ENCODE results near the gene RPL23.

Gene RPL23

GRCh38 chr17:38853292-38854219 lies at the start of gene RPL23:
RPL23 (minus strand) TSS chr17:38853721; CDS start chr17:38853710, 11 bp downstream.
- peak; percentile 95 for DNase-seq

- no peak for DNase-seq
Observed at GRCh38 chr17:38900978-38901656, 47.6 kb upstream of the RPL23 start.

GRCh38 chr17:38899421-38899820 lies 45.9 kb upstream of the RPL23 start:
- no peak for DNase-seq

- DNase-seq = peak; percentile 90
Observed at GRCh38 chr17:38898812-38899348, 45.4 kb upstream of the RPL23 start.

GRCh38 chr17:38898291-38898679 lies 44.8 kb upstream of the RPL23 start:
- DNase-seq = no peak

- no peak for DNase-seq
Observed at GRCh38 chr17:38897671-38898290, 44.3 kb upstream of the RPL23 start.

- no peak for DNase-seq
Observed at GRCh38 chr17:38897176-38897575, 43.7 kb upstream of the RPL23 start.

- no peak for DNase-seq
Observed at GRCh38 chr17:38896346-38896954, 42.9 kb upstream of the RPL23 start.

- DNase-seq = no peak
Observed at GRCh38 chr17:38894276-38894675, 40.8 kb upstream of the RPL23 start.

- DNase-seq = peak; percentile 33
Observed at GRCh38 chr17:38893607-38894006, 40.1 kb upstream of the RPL23 start.

- DNase-seq = no peak
Observed at GRCh38 chr17:38893113-38893512, 39.6 kb upstream of the RPL23 start.

- DNase-seq = no peak
Observed at GRCh38 chr17:38892620-38893019, 39.1 kb upstream of the RPL23 start.

- DNase-seq = no peak
Observed at GRCh38 chr17:38892083-38892482, 38.6 kb upstream of the RPL23 start.

GRCh38 chr17:38891441-38891840 lies 37.9 kb upstream of the RPL23 start:
- no peak for DNase-seq

GRCh38 chr17:38890410-38890746 lies 36.9 kb upstream of the RPL23 start:
- DNase-seq = no peak

GRCh38 chr17:38889745-38890409 lies 36.4 kb upstream of the RPL23 start:
- no peak for DNase-seq

- DNase-seq = no peak
Observed at GRCh38 chr17:38888842-38889241, 35.3 kb upstream of the RPL23 start.

- DNase-seq = no peak
Observed at GRCh38 chr17:38886643-38887010, 33.1 kb upstream of the RPL23 start.

- DNase-seq = no peak
Observed at GRCh38 chr17:38885728-38886642, 32.5 kb upstream of the RPL23 start.

GRCh38 chr17:38885044-38885727 lies 31.7 kb upstream of the RPL23 start:
- no peak for DNase-seq

Data from stimulated activated CD4-positive, alpha-beta T cell treated with anti-CD3 and anti-CD28 coated beads, Interleukin-4, amount 100 ng/mL, for 24 hours (primary cell).